ENCODE measurements around the gene PRSS12. TPM values are rescaled to one million over a fixed set of nuclear protein-coding genes. Genes with fewer than 3 reads are reported as not detected.

The PRSS12 gene
- polyA plus RNA-seq, 1 of the 3 experiments (the other 2 are of a cell fraction): 137 TPM

DNA sequence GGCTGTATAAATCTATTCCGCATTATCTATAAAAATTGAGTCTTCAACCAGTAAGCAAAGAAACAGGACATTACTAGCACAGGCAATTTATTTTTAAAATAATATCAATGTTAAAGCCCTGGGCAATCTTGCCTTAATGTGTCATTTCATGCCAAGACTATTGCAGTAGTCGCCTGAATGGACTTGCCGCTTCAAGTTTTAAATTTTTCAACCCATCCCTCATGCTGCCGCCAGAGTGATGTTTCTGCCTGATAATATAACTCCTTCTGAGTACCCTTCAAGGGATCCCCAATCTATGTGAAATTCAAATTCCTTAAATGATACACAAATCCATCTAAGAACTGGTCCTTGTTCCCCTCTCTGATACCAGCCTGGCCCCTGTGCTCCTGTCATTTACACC, 66.9 kb downstream of the PRSS12 start:
- POLR2A ChIA-PET: no interaction called here
- no peak for TF ChIP-seq TEAD4 (IDR thresholded peaks at IDR 0.05; ENCODE audit: borderline replicate concordance, insufficient read depth)
- TF ChIP-seq REST (IDR thresholded peaks at IDR 0.05; ENCODE audit: low read depth, low read length): no peak
- TF ChIP-seq YY1 (IDR thresholded peaks at IDR 0.05; ENCODE audit: low read depth): no peak
- TF ChIP-seq GATA2 (CRISPR knock-in tag; IDR thresholded peaks at IDR 0.05): no peak
- TF ChIP-seq TCF12 (IDR thresholded peaks at IDR 0.05): no peak
- no peak for TF ChIP-seq RAD21 (IDR thresholded peaks at IDR 0.05; ENCODE audit: low read length)
- no peak for TF ChIP-seq CHD2 (IDR thresholded peaks at IDR 0.05; ENCODE audit: low read length, partially characterized antibody)
- TF ChIP-seq, protein P1, sequence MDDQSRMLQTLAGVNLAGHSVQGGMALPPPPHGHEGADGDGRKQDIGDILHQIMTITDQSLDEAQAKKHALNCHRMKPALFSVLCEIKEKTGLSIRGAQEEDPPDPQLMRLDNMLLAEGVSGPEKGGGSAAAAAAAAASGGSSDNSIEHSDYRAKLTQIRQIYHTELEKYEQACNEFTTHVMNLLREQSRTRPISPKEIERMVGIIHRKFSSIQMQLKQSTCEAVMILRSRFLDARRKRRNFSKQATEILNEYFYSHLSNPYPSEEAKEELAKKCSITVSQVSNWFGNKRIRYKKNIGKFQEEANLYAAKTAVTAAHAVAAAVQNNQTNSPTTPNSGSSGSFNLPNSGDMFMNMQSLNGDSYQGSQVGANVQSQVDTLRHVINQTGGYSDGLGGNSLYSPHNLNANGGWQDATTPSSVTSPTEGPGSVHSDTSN (IDR thresholded peaks at IDR 0.05): no peak
- TF ChIP-seq, protein P2, sequence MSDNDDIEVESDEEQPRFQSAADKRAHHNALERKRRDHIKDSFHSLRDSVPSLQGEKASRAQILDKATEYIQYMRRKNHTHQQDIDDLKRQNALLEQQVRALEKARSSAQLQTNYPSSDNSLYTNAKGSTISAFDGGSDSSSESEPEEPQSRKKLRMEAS (IDR thresholded peaks at IDR 0.05; ENCODE audit: low read depth): no peak
- TF ChIP-seq EP300 (IDR thresholded peaks at IDR 0.05; ENCODE audit: borderline replicate concordance in 1 of 2, low read depth in 1 of 2, low read length in 1 of 2): no peak
- no peak for TF ChIP-seq FOXJ3 (CRISPR knock-in tag; IDR thresholded peaks at IDR 0.05)
- TF ChIP-seq, protein P3, sequence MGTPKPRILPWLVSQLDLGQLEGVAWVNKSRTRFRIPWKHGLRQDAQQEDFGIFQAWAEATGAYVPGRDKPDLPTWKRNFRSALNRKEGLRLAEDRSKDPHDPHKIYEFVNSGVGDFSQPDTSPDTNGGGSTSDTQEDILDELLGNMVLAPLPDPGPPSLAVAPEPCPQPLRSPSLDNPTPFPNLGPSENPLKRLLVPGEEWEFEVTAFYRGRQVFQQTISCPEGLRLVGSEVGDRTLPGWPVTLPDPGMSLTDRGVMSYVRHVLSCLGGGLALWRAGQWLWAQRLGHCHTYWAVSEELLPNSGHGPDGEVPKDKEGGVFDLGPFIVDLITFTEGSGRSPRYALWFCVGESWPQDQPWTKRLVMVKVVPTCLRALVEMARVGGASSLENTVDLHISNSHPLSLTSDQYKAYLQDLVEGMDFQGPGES (IDR thresholded peaks at IDR 0.05; ENCODE audit: low read depth, low read length): no peak
- TF ChIP-seq RCOR1 (IDR thresholded peaks at IDR 0.05; ENCODE audit: low read length): no peak

More for the DNA sequence above, 66.9 kb downstream of the PRSS12 start:
- Histone ChIP-seq H3K36me3 (replicated peaks in 1 of 2; ENCODE audit: control insufficient read depth in 1 of 2, insufficient read depth in 2 of 2, low read length in 1 of 2) (peaks cover 12 to 20% of the 10 kb centered on the region in 2 experiments), H4K20me1 (ENCODE audit: insufficient read depth) (peaks cover 9% of the 10 kb centered on the region; the same call in 1 of the 2 replicates), H3K79me2 (ENCODE audit: insufficient read depth) (no peaks in the 10 kb centered on the region; the same call in none of the 2 replicates), H3K9ac (no peak overlapping the region), H2AFZ (ENCODE audit: low read depth) (no peak overlapping the region), H3K4me3 (ENCODE audit: low read depth in 2 of 2, low read length in 1 of 2) (no peak overlapping the region), H3K9me3 (no peaks in the 10 kb centered on the region), H3K27me3 (ENCODE audit: insufficient read depth) (no peaks in the 10 kb centered on the region), H3K4me1 (ENCODE audit: control insufficient read depth in 1 of 2, insufficient read depth in 2 of 2, low read depth in 1 of 2, low read length in 1 of 2) (peaks cover 4 to 44% of the 10 kb centered on the region in 2 experiments), H3F3A (replicated peaks; ENCODE audit: insufficient read depth) (peaks cover 60% of the 10 kb centered on the region), H3K9me2 (no peaks in the 10 kb centered on the region), H3K4me2 (no peak overlapping the region), H3K27ac (ENCODE audit: low read depth in 2 of 2, low read length in 1 of 2) (no peak overlapping the region)
- no peak for DNase-seq
- CTCF ChIA-PET: interaction anchor here (1.4 to 6.7 kb wide), 2 partner anchors 11 to 66 kb away, joined by 4 to 69 read pairs; partner anchors contain the start of gene PRSS12
- WGBS (ENCODE audit: low lambda C conversion rate): 94% methylated on average over 4 of the region's 4 CpGs
